Adipose tissue (tissue), 3 donors: ENCODE data around the gene CREB3L1. TPM values are rescaled to one million over a fixed set of nuclear protein-coding genes. Genes with fewer than 3 reads are reported as not detected.

ENCODE experiments used
- H3K27ac ChIP-seq: one replicate; pipeline ENCODE4 v1.5.1; 2013; ENCODE audit warnings: low read depth, low read length
- WGBS, 3 donors: extraction: QIAGEN DNeasy Blood & Tissue Kit; methylation state at CpG; one replicate each; pipeline ENCODE4 v1.1.7; 2013; 5-methylcytosine and 5-hydroxymethylcytosine counted together
- polyA plus RNA-seq, 3 donors: library from polyadenylated mRNA; stranded (reverse); fragments of 200-250 nt; gene quantifications; one replicate each; pipeline ENCODE4 v1.2.3, GENCODE V29; 2013
- donor health status: healthy with polysubstance abuse.
- donor health status: Bipolar disorder and iron deficiency.
- donor health status: healthy.

CREB3L1 gene
- polyA plus RNA-seq, 3 donors, result 5.8 to 29.8 (median 11.7) TPM

- no peak overlapping the region for H3K27ac ChIP-seq
- WGBS, 3 donors, result 87 to 90% (median 87%) methylated on average over 3 of the region's 3 CpGs
These were observed 29.9 kb downstream of the CREB3L1 start for GRCh38 chr11:46307369-46307768.

DNA sequence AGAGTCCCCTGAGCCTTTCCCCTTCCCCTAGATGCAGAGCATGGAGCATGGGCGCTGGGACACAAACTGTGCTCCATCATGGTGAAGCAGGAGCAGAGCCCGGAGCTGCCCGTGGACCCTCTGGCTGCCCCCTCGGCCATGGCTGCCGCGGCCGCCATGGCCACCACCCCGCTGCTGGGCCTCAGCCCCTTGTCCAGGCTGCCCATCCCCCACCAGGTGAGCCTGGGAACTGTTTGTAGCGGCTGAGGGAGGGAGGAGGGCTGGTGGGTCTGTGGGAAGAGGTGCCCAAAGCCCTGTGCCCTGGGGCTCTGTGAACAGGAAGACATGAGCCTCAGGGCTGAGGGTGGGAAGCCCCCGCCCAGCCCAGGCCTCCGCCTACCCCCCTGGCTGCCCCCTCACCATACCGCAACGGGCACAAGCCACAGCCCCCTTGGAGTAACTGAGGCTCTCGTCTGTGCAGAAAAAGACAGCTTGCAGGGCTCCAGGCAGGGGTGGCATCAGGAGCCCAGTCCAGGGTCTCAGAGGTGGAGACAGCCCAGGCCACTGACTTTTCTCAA is 30.4 kb downstream of the CREB3L1 start:
- H3K27ac ChIP-seq, result no peak overlapping the region
- 81 to 85% (median 83%) methylated on average over 13 to 14 of the region's 14 CpGs for WGBS, 3 donors

DNA sequence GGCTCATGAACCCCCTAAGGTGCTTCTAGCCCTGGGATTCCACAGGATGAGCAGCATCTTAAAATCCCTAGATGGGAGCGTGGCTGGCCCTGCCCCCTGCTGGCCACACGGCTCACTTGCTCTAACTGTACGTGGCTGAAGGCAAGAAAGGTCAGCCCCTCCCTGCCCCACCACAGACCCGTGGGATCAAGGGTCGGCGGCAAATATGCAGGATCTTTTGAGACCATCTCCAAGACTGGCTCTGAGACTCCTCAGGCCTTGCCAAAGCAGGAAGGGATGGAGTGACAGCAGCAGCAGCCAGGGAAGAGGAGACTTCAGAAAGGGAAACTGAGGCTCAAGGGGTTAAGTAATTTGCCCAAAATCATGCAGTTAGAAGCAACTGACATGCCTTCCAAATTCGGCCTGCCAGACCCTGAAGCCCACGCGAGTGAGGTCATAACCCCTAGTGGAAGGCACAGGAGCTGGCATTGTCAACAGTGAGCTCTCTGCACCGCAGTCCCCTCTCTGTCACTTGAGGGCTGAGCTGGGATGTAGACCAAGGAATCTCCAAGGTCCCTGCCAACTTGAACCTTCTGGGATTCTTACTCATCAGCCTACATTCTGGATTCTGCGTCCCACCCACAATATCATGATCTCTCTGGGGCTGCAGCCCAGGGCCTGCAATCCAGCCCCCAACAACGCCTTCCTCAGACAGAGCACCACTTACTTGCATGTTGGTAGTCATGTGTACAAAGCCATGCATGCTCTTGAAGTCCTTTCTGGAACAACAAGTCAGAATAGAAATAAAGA is 31.4 kb downstream of the CREB3L1 start:
- 26 to 35% (median 28%) methylated on average over 12 of the region's 12 CpGs for WGBS, 3 donors

GRCh38 chr11:46309814-46310259 is 32.4 kb downstream of the CREB3L1 start:
- H3K27ac ChIP-seq, result no peak overlapping the region
- 60 to 61% (median 60%) methylated on average over 4 of the region's 4 CpGs for WGBS, 3 donors

More for the DNA sequence above, 31.4 kb downstream of the CREB3L1 start:
- no peak overlapping the region for H3K27ac ChIP-seq

GRCh38 chr11:46315033-46315738 is 37.7 kb downstream of the CREB3L1 start:
- WGBS, 3 donors, result 36 to 61% (median 56%) methylated on average over 16 of the region's 16 CpGs
- no peak overlapping the region for H3K27ac ChIP-seq

- no peak overlapping the region for H3K27ac ChIP-seq
- WGBS, 3 donors, result 59 to 94% (median 88%) methylated on average over 12 of the region's 12 CpGs
These were observed 38.5 kb downstream of the CREB3L1 start for GRCh38 chr11:46315783-46316563.

- WGBS, 3 donors, result 81 to 94% (median 85%) methylated on average over 5 of the region's 5 CpGs
- no peak overlapping the region for H3K27ac ChIP-seq
These were observed 41.6 kb downstream of the CREB3L1 start for GRCh38 chr11:46319074-46319453.

- H3K27ac ChIP-seq, result no peak overlapping the region
- WGBS, 3 donors, result 49 to 89% (median 56%) methylated on average over 2 of the region's 2 CpGs
These were observed 44.3 kb downstream of the CREB3L1 start for GRCh38 chr11:46321757-46322156.

DNA sequence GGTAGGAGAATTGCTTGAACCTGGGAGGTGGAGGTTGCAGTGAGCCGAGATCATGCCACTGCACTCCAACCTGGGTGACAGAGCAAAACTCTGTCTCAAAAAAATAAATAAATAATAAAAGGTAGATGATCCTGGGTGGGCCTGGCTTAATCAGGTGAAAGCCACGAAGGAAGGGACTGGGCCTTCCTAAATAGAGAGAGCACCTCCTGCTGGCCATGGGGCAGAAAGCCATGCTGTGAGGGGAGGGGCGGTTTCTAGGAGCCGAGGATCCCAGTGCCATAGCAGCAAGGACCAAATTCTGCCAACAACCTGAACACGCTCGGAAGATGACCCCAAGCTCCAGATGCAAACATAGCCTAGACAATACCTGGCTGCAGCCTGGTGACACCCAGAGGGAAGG is 45.3 kb downstream of the CREB3L1 start:
- H3K27ac ChIP-seq, result no peak overlapping the region
- 78 to 89% (median 82%) methylated on average over 6 of the region's 6 CpGs for WGBS, 3 donors

DNA sequence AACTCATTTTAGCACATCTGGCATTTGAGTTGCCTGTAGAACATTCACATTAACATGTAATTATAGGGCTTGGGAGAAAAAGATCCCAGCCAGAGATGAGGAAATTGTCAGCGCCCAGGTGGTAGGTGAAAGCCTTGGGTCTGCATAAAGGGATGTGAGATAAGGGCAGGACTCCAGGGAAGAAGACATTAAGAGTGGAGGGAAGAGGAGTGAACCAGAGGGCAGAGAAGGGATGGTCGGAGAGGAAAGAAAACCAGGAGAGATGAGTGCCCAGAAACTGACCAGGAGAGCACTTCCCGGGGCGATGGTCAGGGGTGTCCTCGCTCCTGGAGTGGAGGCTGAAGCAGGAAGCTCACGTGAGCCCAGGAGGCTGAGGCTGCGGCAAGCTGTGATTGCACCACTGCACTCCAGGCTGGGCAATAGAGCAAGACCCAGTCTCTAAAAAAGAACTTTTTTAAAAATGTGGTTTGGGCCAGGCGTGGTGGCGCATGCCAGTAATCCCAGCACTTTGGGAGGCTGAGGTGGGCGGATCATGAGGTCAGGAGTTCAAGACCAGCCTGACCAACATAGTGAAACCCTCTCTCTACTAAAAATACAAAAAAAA is 49.5 kb downstream of the CREB3L1 start:
- 79 to 94% (median 80%) methylated on average over 10 of the region's 10 CpGs for WGBS, 3 donors

DNA sequence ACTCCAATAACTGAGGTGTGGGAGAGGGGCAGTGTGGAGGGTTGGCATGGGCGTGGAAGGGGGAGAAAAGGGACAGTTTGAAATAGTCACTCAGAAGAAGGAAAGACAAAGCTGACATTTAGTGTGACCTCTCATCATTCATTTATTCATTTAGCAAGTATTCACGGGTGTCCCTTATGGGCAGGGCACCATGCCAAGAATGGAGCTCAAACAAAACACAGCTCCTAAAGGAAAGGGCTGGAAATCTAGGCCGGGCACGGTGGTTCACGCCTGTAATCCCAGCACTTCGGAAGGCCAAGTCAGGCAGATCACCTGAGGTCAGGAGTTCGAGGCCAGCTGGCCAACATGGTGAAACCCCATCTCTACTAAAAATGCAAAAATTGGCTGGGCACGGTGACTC is 50.4 kb downstream of the CREB3L1 start:
- 75 to 80% (median 76%) methylated on average over 8 of the region's 8 CpGs for WGBS, 3 donors
- H3K27ac ChIP-seq, result no peak overlapping the region

More for the DNA sequence above, 49.5 kb downstream of the CREB3L1 start:
- no peak overlapping the region for H3K27ac ChIP-seq

DNA sequence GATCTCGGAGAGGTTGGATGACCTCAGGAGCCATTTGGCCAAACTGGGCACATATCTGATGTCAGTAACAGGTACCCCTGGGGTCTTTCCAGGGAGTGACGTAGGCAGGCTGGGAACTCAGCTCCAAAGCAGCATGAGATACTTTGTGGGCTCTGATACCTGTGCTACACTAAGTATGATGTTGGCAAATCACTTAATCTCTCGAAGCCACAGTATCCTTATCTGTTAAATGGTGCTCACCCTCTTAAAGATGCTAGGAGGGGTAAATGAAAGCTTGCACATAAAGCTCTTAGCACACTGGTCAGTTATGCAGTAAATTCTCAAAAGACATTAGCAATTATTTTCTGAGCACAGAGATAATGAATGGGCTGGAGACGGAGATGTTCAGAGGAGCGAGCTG is 52.7 kb downstream of the CREB3L1 start:
- H3K27ac ChIP-seq, result no peak overlapping the region
- 58 to 76% (median 69%) methylated on average over 5 of the region's 5 CpGs for WGBS, 3 donors

GRCh38 chr11:46330563-46331281 is 53.3 kb downstream of the CREB3L1 start:
- WGBS, 3 donors, result 18 to 47% (median 19%) methylated on average over 11 of the region's 11 CpGs
- no peak overlapping the region for H3K27ac ChIP-seq

DNA sequence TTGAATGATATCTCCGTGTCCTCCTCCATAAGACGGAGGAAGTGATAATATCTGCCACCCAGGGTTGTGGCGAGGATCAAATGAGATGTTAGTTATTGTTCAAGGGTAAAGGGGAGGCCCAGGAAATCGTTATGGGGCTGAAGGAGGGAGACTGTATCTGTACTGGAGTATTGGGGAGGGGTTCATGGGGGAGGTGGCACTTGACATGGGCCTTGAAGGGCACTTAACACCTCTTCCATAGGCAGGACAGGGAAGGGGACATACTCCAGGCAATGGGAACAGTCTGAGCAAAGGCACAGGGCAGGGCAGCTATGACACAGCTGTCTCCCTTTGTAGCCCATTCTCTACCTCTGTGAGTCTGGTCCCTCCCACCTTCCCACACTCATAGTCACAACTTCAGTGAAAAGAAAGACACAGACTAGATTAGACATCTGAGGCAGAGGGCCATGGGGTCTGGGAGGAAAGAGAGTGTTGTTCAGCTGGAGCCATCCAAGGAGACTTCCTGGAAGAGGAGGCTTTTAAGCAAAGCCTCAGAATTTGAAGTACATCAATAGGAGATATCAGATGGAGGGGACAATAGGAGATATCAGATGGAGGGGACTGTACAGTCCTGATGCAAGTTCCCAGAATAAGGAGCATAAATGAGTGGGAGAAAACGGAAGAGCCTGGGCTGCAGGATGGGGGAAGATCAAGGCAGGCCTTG is 54.0 kb downstream of the CREB3L1 start:
- WGBS, 3 donors, result 42 to 69% (median 49%) methylated on average over 5 of the region's 5 CpGs
- no peak overlapping the region for H3K27ac ChIP-seq

DNA sequence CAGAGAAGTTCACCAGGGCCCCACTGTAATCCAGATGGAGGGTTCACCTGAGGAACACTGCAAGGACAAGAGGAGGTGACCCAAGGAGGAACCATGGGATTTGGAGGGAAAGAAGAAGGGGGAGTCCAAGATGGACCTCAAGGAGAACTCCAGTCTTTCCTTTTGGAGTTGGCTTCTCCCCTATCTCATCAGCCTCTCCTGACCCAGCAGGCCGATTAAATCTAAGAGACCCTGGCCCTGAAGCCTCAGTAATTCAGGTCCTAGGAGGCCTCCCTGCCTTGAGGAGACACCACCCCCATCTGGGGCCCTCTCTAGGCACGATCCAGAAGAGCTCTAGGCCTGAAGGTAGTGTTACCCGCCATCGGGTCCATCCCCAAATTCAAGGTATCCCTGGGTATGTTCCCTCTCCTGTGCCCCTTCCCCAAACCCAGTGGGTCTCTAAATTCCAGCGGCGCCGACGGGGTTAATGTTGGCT is 54.7 kb downstream of the CREB3L1 start:
- H3K27ac ChIP-seq, result no peak overlapping the region
- 16 to 32% (median 27%) methylated on average over 7 to 8 of the region's 8 CpGs for WGBS, 3 donors

DNA sequence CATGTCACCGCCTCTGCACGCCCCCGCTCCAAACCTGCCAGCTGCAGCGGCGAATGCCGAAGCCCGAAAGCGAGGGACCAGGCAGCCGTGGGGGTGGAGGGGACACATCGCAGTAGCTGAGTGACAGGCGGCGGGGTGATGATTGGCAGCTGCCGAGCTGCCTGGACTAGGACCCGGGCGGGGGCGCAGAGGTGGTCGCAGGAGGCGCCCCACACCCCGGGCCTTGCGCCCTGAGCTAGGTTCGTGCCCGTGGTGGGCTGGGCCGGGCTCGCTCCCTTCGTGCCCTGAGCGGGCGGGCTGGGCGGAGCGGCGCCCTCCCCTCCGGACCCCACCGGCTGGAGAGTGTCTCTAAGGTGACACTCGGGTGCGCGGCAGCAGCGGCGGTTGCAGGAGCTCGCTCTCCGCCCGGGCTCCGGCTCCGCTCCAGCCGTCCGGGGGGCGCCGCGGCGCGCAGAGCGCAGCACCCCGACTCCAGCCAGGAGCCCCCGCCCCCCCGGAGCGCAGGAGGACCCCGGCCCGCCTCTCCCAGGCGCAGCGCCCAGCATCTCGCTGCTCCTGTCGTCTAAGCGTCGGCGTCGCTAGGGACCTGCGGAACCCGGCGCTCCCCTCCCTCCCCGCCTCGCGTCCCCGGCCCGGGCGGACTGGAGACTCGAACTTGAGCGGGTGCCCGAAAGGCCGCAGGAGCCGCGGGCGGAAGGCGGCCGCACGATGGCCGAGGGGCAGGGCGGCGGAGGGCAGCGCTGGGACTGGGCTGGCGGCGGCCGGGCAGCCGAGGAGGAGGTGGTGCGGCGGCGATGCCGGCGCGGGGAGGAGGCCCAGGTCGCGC is 55.3 kb downstream of the CREB3L1 start:
- no peak overlapping the region for H3K27ac ChIP-seq
- WGBS, 3 donors, result 1 to 2% (median 2%) methylated on average over 76 to 99 of the region's 99 CpGs
